ENCODE data around the gene C10orf143. TPM values are rescaled to one million over a fixed set of nuclear protein-coding genes. Genes with fewer than 3 reads are reported as not detected.

C10orf143 gene
- total RNA-seq: under 0.01 and 1.3 TPM in 2 replicates

- DNase-seq (ENCODE audit: low read depth): peak; percentile 98
- H3K4me3 ChIP-seq (ENCODE audit: low read depth, low read length): peak within 1 kb of the TSS; percentile 87
- TF ChIP-seq CTCF (IDR thresholded peaks at IDR 0.05; ENCODE audit: insufficient read depth, low read depth, low read length): no peak
Observed at GRCh38 chr10:130110246-130111112, at the start of gene C10orf143. TSS of gene C10orf143 (minus strand) at chr10:130110830. CDS start at chr10:130110772, 58 bp downstream.

GRCh38 chr10:130159192-130159794 lies 48.7 kb upstream of the C10orf143 start:
- no peak overlapping the region for H3K4me3 ChIP-seq (ENCODE audit: low read depth, low read length)
- no peak for DNase-seq (ENCODE audit: low read depth)
- TF ChIP-seq CTCF (IDR thresholded peaks at IDR 0.05; ENCODE audit: insufficient read depth, low read depth, low read length): no peak

- no peak for DNase-seq (ENCODE audit: low read depth)
- no peak for TF ChIP-seq CTCF (IDR thresholded peaks at IDR 0.05; ENCODE audit: insufficient read depth, low read depth, low read length)
Observed at GRCh38 chr10:130146042-130146441, 35.4 kb upstream of the C10orf143 start.

GRCh38 chr10:130141878-130142277 lies 31.2 kb upstream of the C10orf143 start:
- TF ChIP-seq CTCF (IDR thresholded peaks at IDR 0.05; ENCODE audit: insufficient read depth, low read depth, low read length): no peak
- DNase-seq (ENCODE audit: low read depth): no peak
- H3K4me3 ChIP-seq (ENCODE audit: low read depth, low read length): no peak overlapping the region

More at GRCh38 chr10:130146042-130146441, 35.4 kb upstream of the C10orf143 start:
- no peak overlapping the region for H3K4me3 ChIP-seq (ENCODE audit: low read depth, low read length)

GRCh38 chr10:130141460-130141859 lies 30.8 kb upstream of the C10orf143 start:
- DNase-seq (ENCODE audit: low read depth): peak; percentile 18
- TF ChIP-seq CTCF (IDR thresholded peaks at IDR 0.05; ENCODE audit: insufficient read depth, low read depth, low read length): no peak
- H3K4me3 ChIP-seq (ENCODE audit: low read depth, low read length): no peak overlapping the region

- no peak for TF ChIP-seq CTCF (IDR thresholded peaks at IDR 0.05; ENCODE audit: insufficient read depth, low read depth, low read length)
- no peak overlapping the region for H3K4me3 ChIP-seq (ENCODE audit: low read depth, low read length)
- no peak for DNase-seq (ENCODE audit: low read depth)
Observed at GRCh38 chr10:130141038-130141437, 30.4 kb upstream of the C10orf143 start.

All from fibroblast of villous mesenchyme (primary cell).